GM23338 (cell line): ENCODE data around the gene IL6R. TPM values are rescaled to one million over a fixed set of nuclear protein-coding genes. Genes with fewer than 3 reads are reported as not detected.

Experiments used
- ATAC-seq: fragments of 200-7000 bp; cut with Tn5 transposase; 3 replicates; pipeline ENCODE4 v1.9.1; 2020
- DNase-seq: peaks from one replicate; pipeline ENCODE4 v3.0.0-alpha.2; 2015; ENCODE audit warnings: low spot score
- H2AFZ ChIP-seq: fragments of 200-600 bp; sonication (generic); 2 replicates; pipeline ENCODE4 v1.8.0; 2016; ENCODE audit warnings: antibody characterized with exemption, mild to moderate bottlenecking, moderate library complexity
- H3F3A ChIP-seq: fragments of 200-600 bp; sonication (generic); replicated peaks from 2 replicates; pipeline ENCODE4 v1.8.0; 2017; ENCODE audit warnings: antibody characterized with exemption, mixed run types, low read depth
- H3K27ac ChIP-seq: fragments of 200-600 bp; sonication (generic); 2 replicates; pipeline ENCODE4 v1.6.1; 2016; ENCODE audit warnings: low read depth
- H3K27me3 ChIP-seq: fragments of 200-600 bp; sonication (generic); 2 replicates; pipeline ENCODE4 v1.8.0; 2016; ENCODE audit warnings: mild to moderate bottlenecking, mixed run types, moderate library complexity; ENCODE audit not compliant: insufficient read depth
- H3K36me3 ChIP-seq: fragments of 200-600 bp; sonication (generic); 2 replicates; pipeline ENCODE4 v1.8.0; 2016; ENCODE audit warnings: mild to moderate bottlenecking; ENCODE audit not compliant: insufficient read depth
- H3K4me1 ChIP-seq: fragments of 200-600 bp; sonication (generic); 2 replicates; pipeline ENCODE4 v1.8.0; 2016; ENCODE audit warnings: mild to moderate bottlenecking, moderate library complexity; ENCODE audit not compliant: insufficient read depth
- H3K4me2 ChIP-seq: fragments of 200-600 bp; sonication (generic); 2 replicates; pipeline ENCODE4 v1.7.1; 2017; ENCODE audit warnings: mixed run types
- H3K4me3 ChIP-seq: fragments of 200-600 bp; sonication (generic); 2 replicates; pipeline ENCODE4 v1.6.1; 2016; ENCODE audit warnings: mixed run types
- H3K79me2 ChIP-seq: fragments of 200-600 bp; sonication (generic); replicated peaks from 2 replicates; pipeline ENCODE4 v1.8.0; 2017; ENCODE audit warnings: mild to moderate bottlenecking; ENCODE audit not compliant: insufficient read depth
- H3K9me2 ChIP-seq: fragments of 200-600 bp; sonication (generic); 2 replicates; pipeline ENCODE4 v1.8.0; 2017; ENCODE audit not compliant: insufficient read depth
- H4K20me1 ChIP-seq: fragments of 200-600 bp; sonication (generic); replicated peaks from 2 replicates; pipeline ENCODE4 v1.8.0; 2017; ENCODE audit warnings: mild to moderate bottlenecking; ENCODE audit not compliant: insufficient read depth
- H3K27ac Mint-ChIP-seq: 2 replicates; pipeline ENCODE4 v1.8.0; 2020; ENCODE audit warnings: inconsistent platforms, mild to moderate bottlenecking, moderate library complexity, mixed read lengths
- H3K27me3 Mint-ChIP-seq: 3 replicates; pipeline ENCODE4 v1.8.0; 2022; ENCODE audit warnings: low read depth, mild to moderate bottlenecking, moderate library complexity, mixed read lengths, inconsistent platforms; ENCODE audit not compliant: insufficient read depth, poor library complexity
- H3K36me3 Mint-ChIP-seq: 3 replicates; pipeline ENCODE4 v1.8.0; 2021; ENCODE audit warnings: low read depth, mild to moderate bottlenecking, inconsistent platforms, moderate library complexity, mixed read lengths
- H3K4me1 Mint-ChIP-seq: 3 replicates; pipeline ENCODE4 v1.8.0; 2020; ENCODE audit warnings: mild to moderate bottlenecking, inconsistent platforms, mixed read lengths
- H3K4me3 Mint-ChIP-seq: 3 replicates; pipeline ENCODE4 v1.8.0; 2021; ENCODE audit warnings: moderate library complexity, mild to moderate bottlenecking, inconsistent platforms, mixed read lengths
- H3K9me3 Mint-ChIP-seq: 3 replicates; pipeline ENCODE4 v1.8.0; 2020; ENCODE audit warnings: moderate library complexity, mild to moderate bottlenecking, inconsistent platforms, mixed read lengths
- CREB1 ChIP-seq: fragments of 250-450 bp; sonication (Bioruptor Pico); IDR thresholded peaks from 2 replicates; pipeline ENCODE4 v1.5.0; 2020; ENCODE audit warnings: low read depth, mild to moderate bottlenecking, moderate library complexity
- CTCF ChIP-seq, 2 experiments: fragments of 200-600 bp in 1 of 2; sonication (generic) in 1 of 2; conservative IDR thresholded peaks; 2 replicates each; pipeline versions ENCODE4 v1.5.1 to v1.6.1; 2016 to 2017; ENCODE audit warnings: antibody characterized with exemption in 2 of 2, low read depth in 2 of 2, mild to moderate bottlenecking in 2 of 2, moderate library complexity in 1 of 2
- ETS1 ChIP-seq: IDR thresholded peaks from 2 replicates; pipeline ENCODE4 v1.6.1; 2016; ENCODE audit warnings: antibody characterized with exemption
- EZH2 ChIP-seq: fragments of 200-600 bp; sonication (generic); IDR thresholded peaks from one replicate; pipeline ENCODE4 v1.8.0; 2017; ENCODE audit warnings: antibody characterized with exemption, mild to moderate bottlenecking, low read depth; ENCODE audit not compliant: unreplicated experiment
- EZH2phosphoT487 ChIP-seq: fragments of 200-600 bp; sonication (generic); IDR thresholded peaks from one replicate; pipeline ENCODE4 v1.8.1; 2018; ENCODE audit warnings: antibody characterized with exemption; ENCODE audit not compliant: unreplicated experiment
- NANOG ChIP-seq: IDR thresholded peaks from 2 replicates; pipeline ENCODE4 v1.6.1; 2016; ENCODE audit warnings: antibody characterized with exemption, borderline replicate concordance
- POLR2AphosphoS5 ChIP-seq: IDR thresholded peaks from 2 replicates; pipeline ENCODE4 v1.6.1; 2016; ENCODE audit warnings: antibody characterized with exemption, low read depth
- REST ChIP-seq: IDR thresholded peaks from one replicate; pipeline ENCODE4 v1.6.1; 2018; ENCODE audit warnings: antibody characterized with exemption; ENCODE audit not compliant: unreplicated experiment
- ZNF331 ChIP-seq: fragments of 250-450 bp; sonication (Bioruptor Pico); IDR thresholded peaks from 2 replicates; pipeline ENCODE4 v1.5.0; 2020; ENCODE audit warnings: low read depth, mild to moderate bottlenecking, moderate library complexity
- polyA plus RNA-seq: library from polyadenylated mRNA; unstranded; fragments of >200 nt; fragmentation: Nextera tagmentation; extraction: Ambion mirVana; gene quantifications from 2 replicates; pipeline ENCODE4 v1.2.1, GENCODE V29; 2016
- total RNA-seq: library from RNA; depleted of rRNA; stranded (reverse); fragments of >200 nt; shearing (Covaris generic); gene quantifications from 2 replicates; pipeline ENCODE4 v1.2.3, GENCODE V29; 2014

Gene IL6R
- total and polyA plus RNA-seq, 2 experiments from 2014 or later, result 1.0 to 13.8 TPM

GRCh38 chr1:154358519-154358918, 46.6 kb upstream of the IL6R start (continued):
- no peak for TF ChIP-seq CTCF (conservative IDR thresholded peaks at IDR 0.05; ENCODE audit: low read depth in 2 of 2)
- TF ChIP-seq NANOG, result no peak
- TF ChIP-seq REST, result no peak

GRCh38 chr1:154360288-154360687, 44.9 kb upstream of the IL6R start:
- no peaks in the 10 kb centered on the region for H3K36me3 Mint-ChIP-seq
- Histone ChIP-seq H3K27ac (no peak overlapping the region), H3K79me2 (no peaks in the 10 kb centered on the region), H4K20me1 (no peaks in the 10 kb centered on the region), H3F3A (no peaks in the 10 kb centered on the region), H2AFZ (no peak overlapping the region), H3K27me3 (no peaks in the 10 kb centered on the region), H3K4me1 (no peaks in the 10 kb centered on the region; the same call in 1 of the 2 replicates), H3K4me2 (no peak overlapping the region), H3K4me3 (no peak overlapping the region), H3K36me3 (no peaks in the 10 kb centered on the region), H3K9me2 (no peaks in the 10 kb centered on the region)
- no peak overlapping the region for H3K27ac Mint-ChIP-seq
- H3K27me3 Mint-ChIP-seq, result peaks cover 11% of the 10 kb centered on the region
- no peak overlapping the region for H3K4me3 Mint-ChIP-seq
- no peak for DNase-seq
- no peak for ATAC-seq
- H3K9me3 Mint-ChIP-seq, result peaks cover 11% of the 10 kb centered on the region
- H3K4me1 Mint-ChIP-seq, result peaks cover 8% of the 10 kb centered on the region; the same call in 2 of the 3 replicates
- no peak for TF ChIP-seq ZNF331
- TF ChIP-seq ETS1, result no peak
- no peak for TF ChIP-seq NANOG
- no peak for TF ChIP-seq CTCF (conservative IDR thresholded peaks at IDR 0.05; ENCODE audit: low read depth in 2 of 2)
- TF ChIP-seq POLR2AphosphoS5, result no peak
- no peak for TF ChIP-seq EZH2
- TF ChIP-seq EZH2phosphoT487, result no peak
- no peak for TF ChIP-seq CREB1 (CRISPR knock-in tag)
- TF ChIP-seq REST, result no peak
